Measurements from ENCODE around the gene TMBIM1.
"Not testable (repeated sequence)": the region's sequence is repeated elsewhere in the genome, so short reads cannot be mapped to it uniquely, and the experiment has no call there.

The TMBIM1 gene

GRCh38 chr2:218291318-218292047 lies 820 bp downstream of the TMBIM1 start:
- no peak for DNase-seq (ENCODE audit: low spot score)

- DNase-seq (ENCODE audit: low spot score) = no peak
These were observed 1.7 kb downstream of the TMBIM1 start for GRCh38 chr2:218290316-218291261.

GRCh38 chr2:218289639-218290315 lies 2.5 kb downstream of the TMBIM1 start:
- no peak for DNase-seq (ENCODE audit: low spot score)

- peak; percentile 85 for DNase-seq (ENCODE audit: low spot score)
These were observed 5.5 kb downstream of the TMBIM1 start for GRCh38 chr2:218286570-218287459.

- DNase-seq (ENCODE audit: low spot score) = no peak
These were observed 6.7 kb downstream of the TMBIM1 start for GRCh38 chr2:218285604-218286003.

- no peak for DNase-seq (ENCODE audit: low spot score)
These were observed 8.0 kb downstream of the TMBIM1 start for GRCh38 chr2:218284106-218284811.

- DNase-seq (ENCODE audit: low spot score) = no peak
These were observed 9.9 kb downstream of the TMBIM1 start for GRCh38 chr2:218282173-218282991.

- DNase-seq (ENCODE audit: low spot score) = no peak
These were observed 10.9 kb downstream of the TMBIM1 start for GRCh38 chr2:218281449-218281848.

GRCh38 chr2:218280260-218280870 lies 11.9 kb downstream of the TMBIM1 start:
- DNase-seq (ENCODE audit: low spot score) = no peak

- no peak for DNase-seq (ENCODE audit: low spot score)
These were observed 13.6 kb downstream of the TMBIM1 start for GRCh38 chr2:218278531-218279360.

- no peak for DNase-seq (ENCODE audit: low spot score)
These were observed 14.4 kb downstream of the TMBIM1 start for GRCh38 chr2:218277921-218278320.

GRCh38 chr2:218276986-218277755 lies 15.1 kb downstream of the TMBIM1 start:
- no peak for DNase-seq (ENCODE audit: low spot score)

GRCh38 chr2:218275371-218276072 lies 16.8 kb downstream of the TMBIM1 start:
- no peak for DNase-seq (ENCODE audit: low spot score)

- DNase-seq (ENCODE audit: low spot score) = no peak
These were observed 17.7 kb downstream of the TMBIM1 start for GRCh38 chr2:218274586-218274985.

- no peak for DNase-seq (ENCODE audit: low spot score)
These were observed 18.4 kb downstream of the TMBIM1 start for GRCh38 chr2:218273908-218274249.

- DNase-seq (ENCODE audit: low spot score) = not testable (repeated sequence)
These were observed 18.9 kb downstream of the TMBIM1 start for GRCh38 chr2:218273214-218273907.
